Amygdala (tissue), 56 donors: ENCODE measurements around the gene ITGB8.

Experiments used
- DNase-seq, 56 donors: peaks; one replicate each; lab custom pipeline; 2025; lab: John Stamatoyannopoulos, UW

ITGB8 gene

DNA sequence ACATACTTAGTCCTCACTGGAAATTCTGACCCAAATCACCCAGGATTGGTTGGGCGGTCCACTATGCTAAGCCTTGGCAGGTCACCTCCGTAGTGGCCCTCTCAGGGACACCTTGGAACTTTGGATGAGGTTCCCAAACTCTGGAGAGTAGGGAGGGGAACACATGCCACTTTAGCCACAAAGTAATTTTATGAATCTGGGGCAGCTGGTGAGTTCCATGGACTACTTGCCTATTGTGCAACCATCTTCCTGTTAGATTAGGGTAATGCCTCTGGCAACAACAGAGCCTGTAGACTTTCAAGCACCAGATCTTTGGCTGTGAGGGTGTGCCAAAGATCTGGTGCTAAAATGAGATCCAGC, 77.7 kb downstream of the ITGB8 start:
- DNase-seq: no peak

GRCh38 chr7:20409961-20410360, 79.3 kb downstream of the ITGB8 start:
- DNase-seq: no peak

GRCh38 chr7:20411372-20411771, 80.7 kb downstream of the ITGB8 start:
- no peak for DNase-seq

DNA sequence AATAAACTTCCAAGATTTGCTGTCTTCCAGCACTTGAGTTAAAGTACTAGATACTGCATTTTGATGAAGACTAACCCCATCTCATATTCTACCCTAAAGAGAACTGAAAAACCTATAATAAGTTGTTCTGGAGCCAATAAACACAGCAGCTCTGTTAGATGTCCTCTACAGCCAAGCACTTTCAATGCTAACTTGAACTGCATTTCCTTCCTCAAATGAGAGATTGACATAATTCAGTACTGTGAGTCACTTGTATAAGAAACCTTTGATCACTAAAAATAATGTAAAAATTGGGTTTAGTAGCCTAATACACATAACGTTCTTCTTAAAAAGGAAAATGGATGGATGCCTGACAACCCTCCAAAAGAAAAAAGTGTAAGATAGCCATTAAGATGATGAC, 81.3 kb downstream of the ITGB8 start:
- DNase-seq: no peak

- DNase-seq: peak in 1 of 56 donors; percentile 27
Measured at GRCh38 chr7:20417260-20417659, 86.6 kb downstream of the ITGB8 start.

GRCh38 chr7:20417675-20418382, 87.1 kb downstream of the ITGB8 start:
- no peak for DNase-seq

DNA sequence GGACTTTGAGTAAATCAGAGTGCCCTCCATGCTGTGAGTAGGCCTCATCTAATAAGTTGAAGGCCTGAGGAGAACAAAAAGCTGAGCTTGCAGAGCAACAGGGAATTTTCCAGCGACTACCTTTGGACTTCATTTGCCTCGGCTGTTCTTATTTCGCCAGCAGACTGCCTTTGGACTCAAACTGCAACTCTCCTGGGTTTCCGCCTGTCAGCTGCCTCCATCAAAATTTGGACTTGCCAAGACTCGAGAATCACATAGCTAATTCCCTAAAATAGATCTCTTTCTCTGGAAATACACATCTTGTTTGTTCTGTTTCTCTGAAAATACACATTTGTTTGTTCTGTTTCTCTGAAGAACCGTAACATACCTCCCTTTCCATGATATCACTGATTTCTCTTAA, 93.8 kb downstream of the ITGB8 start:
- DNase-seq: no peak

GRCh38 chr7:20430664-20431063, 100.0 kb downstream of the ITGB8 start:
- DNase-seq: no peak

GRCh38 chr7:20431146-20431545, 100.4 kb downstream of the ITGB8 start:
- no peak for DNase-seq

DNA sequence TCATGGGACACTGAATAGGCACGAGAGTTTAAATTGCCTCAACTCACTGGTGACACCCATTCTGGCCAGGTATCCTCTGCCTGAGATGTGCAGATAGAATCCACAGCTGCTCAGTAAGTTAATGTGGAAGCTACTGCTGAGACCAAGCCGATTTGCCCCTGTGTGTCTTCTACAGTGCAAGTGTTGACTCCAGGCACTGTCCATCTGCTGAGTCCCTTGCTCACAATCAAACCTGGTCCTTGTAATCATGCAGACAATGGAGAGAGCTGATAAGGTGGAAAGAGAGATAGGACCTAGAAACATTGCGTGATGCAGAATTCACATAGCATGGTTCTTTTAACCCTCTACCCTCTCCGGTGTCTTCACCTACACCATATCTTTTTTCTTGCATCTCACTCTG, 101.4 kb downstream of the ITGB8 start:
- no peak for DNase-seq

DNA sequence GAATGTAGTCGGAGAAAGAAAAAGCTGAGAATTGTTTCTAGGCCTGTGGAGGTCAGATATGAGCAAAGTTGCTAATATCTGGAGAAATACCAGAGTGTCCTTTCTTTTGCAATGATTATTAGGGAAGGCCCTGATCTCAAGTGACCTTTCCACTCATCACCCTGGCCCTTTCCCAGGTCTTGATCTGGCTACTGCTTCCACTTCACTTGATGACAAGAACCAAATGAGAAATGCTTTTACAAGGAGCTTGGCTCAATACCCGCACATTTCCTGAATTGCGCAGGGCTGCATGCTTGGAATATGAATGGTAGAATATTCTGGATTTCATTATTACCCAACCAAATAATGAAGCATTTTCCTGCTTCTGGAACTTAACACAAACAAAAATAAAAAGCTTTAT, 104.6 kb downstream of the ITGB8 start:
- peak in 2 of 56 donors; percentile 9 to 17 for DNase-seq

DNA sequence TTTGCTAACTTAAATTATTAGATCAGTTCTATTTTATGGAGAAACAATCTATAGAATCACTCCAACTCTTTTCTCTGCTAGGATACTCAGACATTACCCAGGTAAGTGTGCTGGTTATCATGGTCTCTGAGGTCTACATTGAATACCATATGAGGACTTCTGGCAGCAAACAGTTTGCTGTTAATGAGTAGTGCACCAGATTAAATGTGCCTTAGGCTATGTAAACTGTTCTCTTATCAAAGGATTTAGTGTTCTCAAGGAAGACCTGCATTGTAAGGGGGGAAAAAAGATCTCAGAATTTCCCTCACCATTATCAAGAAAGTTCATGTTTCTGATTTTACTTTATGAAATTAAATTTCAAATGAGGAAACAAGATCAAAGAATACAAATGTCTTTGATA, 107.5 kb downstream of the ITGB8 start:
- DNase-seq: no peak

DNA sequence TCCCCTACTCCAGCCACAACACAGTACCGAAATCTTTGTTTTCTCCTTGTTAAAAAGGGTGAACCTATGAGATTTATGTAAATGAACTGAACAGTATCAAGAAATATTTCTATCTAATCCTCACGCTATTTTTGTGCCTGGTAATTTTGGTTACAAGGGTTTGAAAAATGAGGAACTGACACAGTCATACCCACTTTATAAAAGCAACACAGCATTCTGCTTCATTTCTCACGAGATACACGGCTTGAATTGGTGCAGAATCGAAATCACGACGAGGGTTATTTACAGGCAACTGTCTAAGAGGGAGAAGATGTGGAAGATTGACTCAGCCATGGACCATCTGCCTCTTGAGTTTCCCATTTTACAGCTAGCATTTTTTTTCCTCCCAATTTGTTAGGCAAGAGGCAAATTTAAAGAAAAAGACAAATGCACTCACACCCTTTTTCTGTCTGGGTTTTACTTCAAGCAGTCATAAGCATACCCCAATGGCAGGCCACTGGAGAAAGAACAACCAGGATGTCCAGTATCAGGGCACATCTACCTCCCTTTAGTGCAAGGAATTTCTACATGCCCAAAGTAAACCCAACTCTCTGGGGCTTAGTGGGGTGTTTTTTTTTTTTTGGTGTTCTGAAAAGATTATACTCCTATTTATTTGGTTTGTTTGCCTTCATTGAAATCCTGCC, 108.1 kb downstream of the ITGB8 start:
- DNase-seq: peak in 2 of 56 donors; percentile 10 to 29

DNA sequence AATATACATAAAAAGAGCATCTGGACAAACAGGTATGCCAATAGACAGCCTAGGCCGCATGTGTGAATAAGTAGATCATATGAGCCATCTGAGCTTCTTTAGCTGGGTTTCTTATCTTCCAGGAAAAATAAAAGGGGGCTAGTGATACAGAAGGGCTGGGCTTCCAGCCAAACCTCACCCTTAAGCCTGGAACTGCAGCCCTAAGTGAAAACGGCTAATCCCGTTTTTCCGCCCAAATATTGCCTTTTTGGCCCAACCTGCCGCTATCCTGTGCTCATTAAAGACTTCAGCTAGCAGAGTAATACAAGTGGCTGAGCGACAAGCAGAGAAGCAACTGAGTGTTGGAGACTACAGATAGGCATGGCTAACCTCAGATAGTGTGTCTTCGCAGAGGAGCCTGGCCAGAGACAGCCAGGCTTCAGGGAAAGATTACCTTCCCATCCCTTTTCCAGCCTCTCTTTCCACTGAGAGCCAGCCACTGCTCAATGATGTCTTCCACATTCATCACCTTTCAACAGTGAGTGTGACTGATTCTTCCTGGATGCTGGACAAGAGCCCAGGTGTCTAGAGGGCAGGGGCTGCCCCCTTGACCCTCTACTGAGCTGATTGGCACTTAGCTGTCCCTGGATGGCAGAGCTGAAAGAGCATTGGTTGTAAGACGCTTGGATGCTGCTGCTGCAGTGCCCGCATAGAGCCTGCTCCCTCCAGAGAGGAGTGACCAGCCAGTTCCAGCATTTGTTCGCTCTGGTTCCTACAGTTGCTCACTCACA, 108.9 kb downstream of the ITGB8 start:
- no peak for DNase-seq

- peak in 5 of 56 donors; percentile 4 to 31 (median 17) for DNase-seq
Measured at GRCh38 chr7:20440472-20441105, 109.9 kb downstream of the ITGB8 start.

- no peak for DNase-seq
Measured at GRCh38 chr7:20441346-20441745, 110.6 kb downstream of the ITGB8 start.

GRCh38 chr7:20441991-20442441, 111.3 kb downstream of the ITGB8 start:
- no peak for DNase-seq

DNA sequence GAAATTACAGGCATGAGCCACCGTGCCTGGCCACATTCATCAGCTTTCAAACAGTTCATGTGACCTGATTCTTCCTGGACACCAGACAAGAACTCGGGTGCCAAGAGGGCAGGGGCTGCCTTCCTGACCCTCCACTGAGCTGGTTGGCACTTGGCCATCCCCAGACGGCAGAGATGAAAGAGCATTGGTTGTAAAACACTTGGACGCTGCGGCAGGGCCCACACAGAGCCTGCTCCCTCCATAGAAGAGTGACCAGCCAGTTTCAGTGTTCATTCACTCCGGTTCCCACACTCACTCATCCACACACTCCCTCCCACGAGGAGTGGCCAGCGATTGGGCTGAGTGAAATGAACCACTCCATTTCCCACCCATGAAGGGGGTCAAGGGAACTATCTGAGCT, 112.3 kb downstream of the ITGB8 start:
- DNase-seq: peak in 6 of 56 donors; percentile 3 to 27 (median 16)

DNA sequence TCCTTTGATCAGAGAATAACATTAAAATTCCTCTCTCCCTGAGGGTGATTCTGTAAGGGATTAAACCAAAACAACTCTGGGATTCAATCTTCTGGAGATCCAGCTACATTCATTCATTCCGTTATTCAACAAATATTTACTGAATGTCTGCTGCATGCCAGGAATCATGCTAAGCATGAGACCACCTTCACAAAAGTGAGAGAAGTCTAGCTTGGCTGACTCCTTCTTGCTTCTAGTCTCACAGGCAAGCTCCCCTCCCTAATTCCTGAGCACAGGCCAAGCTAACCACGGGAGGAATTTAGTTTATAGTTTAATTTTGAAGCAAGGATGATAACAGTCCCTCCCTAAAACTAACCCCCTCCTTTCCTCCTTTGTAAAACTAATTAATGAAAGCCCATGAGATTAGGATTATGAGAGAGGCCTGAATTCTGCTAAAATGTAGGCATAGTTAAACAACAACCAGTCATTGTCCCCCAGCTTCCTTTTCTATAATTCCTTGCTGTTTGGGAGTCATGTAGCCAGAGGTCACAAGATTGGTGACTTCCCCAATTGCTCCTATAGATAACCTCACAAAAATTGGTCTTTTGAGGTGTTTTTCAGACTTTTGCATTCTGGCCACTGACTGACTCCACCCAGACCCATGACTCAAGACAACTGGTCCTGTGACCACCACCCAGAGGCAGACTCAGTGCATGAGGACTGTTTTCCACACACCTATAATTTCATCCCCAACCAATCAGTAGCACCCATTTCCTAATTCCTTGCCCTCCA, 113.5 kb downstream of the ITGB8 start:
- no peak for DNase-seq

DNA sequence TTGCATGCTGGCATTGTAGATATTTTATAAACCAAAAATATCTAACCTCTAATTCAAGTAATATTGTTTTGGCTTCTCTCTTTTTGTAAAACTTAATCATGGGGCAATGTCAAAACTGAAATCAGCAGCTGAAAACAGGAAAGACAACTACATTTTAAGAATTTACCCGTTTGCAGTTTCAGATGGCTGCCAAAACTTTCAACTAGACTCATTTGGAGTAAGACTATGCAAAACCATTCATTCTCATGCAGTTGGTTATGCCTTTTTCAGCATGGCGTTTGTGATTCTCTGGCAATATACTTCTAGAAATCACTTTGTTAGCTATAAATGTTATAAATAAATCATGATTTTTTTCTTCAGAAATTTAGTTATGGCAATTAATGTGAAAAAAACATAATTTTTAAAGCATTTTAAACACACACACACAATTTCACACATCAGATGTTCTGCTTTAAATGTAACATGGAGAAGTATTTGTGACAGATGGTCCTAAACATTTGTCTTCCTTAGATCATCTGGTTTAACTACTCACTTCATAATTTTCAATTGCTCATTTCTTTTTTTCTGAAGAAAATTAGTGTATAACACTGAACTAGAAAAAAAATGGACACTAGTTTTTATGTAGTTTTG, 116.4 kb downstream of the ITGB8 start:
- no peak for DNase-seq
